Panc1 (cell line): ENCODE results near the gene AANAT. TPM values are rescaled to one million over a fixed set of nuclear protein-coding genes. Genes with fewer than 3 reads are reported as not detected.

Experiments used
- ATAC-seq: fragments of 200-7000 bp; cut with Tn5 transposase; 2 replicates; pipeline ENCODE4 v1.9.1; 2020; ENCODE audit warnings: mild to moderate bottlenecking, moderate library complexity
- BruUV-seq: library from RNA; stranded (reverse); fragments of 400-500 nt; replicated peaks from 2 replicates; lab custom pipeline; 2021; lab: Mats Ljungman, UMichigan
- CTCF ChIA-PET: fragments of 300-600 bp; sonication (Branson Sonifier 250); formaldehyde crosslinking; loops from one replicate; lab custom pipeline; 2022; ENCODE audit warnings: antibody characterized with exemption; lab: Charles Lee
- POLR2A ChIA-PET: fragments of 300-600 bp; sonication (Branson Sonifier 250); formaldehyde crosslinking; loops from one replicate; lab custom pipeline; 2022; ENCODE audit warnings: antibody characterized with exemption; lab: Charles Lee
- DNase-seq: peaks from one replicate; pipeline ENCODE4 v3.0.0-alpha.2; 2010; ENCODE audit warnings: low read depth, low spot score
- H3K27ac ChIP-seq: 2 replicates; pipeline ENCODE4 v1.5.1; 2011; ENCODE audit warnings: mild to moderate bottlenecking, low read length, inconsistent platforms
- H3K27me3 ChIP-seq: fragments of 200-500 bp; sonication (Bioruptor generic); 2 replicates; pipeline ENCODE4 v1.6.0; 2014; ENCODE audit warnings: low read length, inconsistent platforms; ENCODE audit not compliant: control insufficient read depth, insufficient read depth
- H3K36me3 ChIP-seq: fragments of 200-500 bp; sonication (Bioruptor generic); 2 replicates; pipeline ENCODE4 v1.5.1; 2014; ENCODE audit warnings: inconsistent platforms, mild to moderate bottlenecking, low read length, moderate library complexity; ENCODE audit not compliant: control insufficient read depth, insufficient read depth
- H3K4me1 ChIP-seq: 2 replicates; pipeline ENCODE4 v1.5.1; 2011; ENCODE audit warnings: inconsistent platforms, mild to moderate bottlenecking, low read length, moderate library complexity; ENCODE audit not compliant: control insufficient read depth, insufficient read depth
- H3K4me3 ChIP-seq, 2 experiments: 2 replicates each; pipeline ENCODE4 v1.5.1; 2011 to 2012; ENCODE audit warnings: low read depth in 2 of 2, low read length in 2 of 2, mild to moderate bottlenecking in 2 of 2, inconsistent platforms in 1 of 2, moderate library complexity in 1 of 2
- H3K9me3 ChIP-seq: fragments of 200-500 bp; sonication (Bioruptor generic); 2 replicates; pipeline ENCODE4 v1.5.1; 2014; ENCODE audit warnings: low read depth, mild to moderate bottlenecking, inconsistent platforms, low read length, moderate library complexity; ENCODE audit not compliant: control insufficient read depth, insufficient read depth
- CTCF ChIP-seq: fragments of 450-650 bp; IDR thresholded peaks from 2 replicates; pipeline ENCODE4 v1.5.1; 2017; ENCODE audit warnings: mild to moderate bottlenecking
- POLR2AphosphoS5 ChIP-seq: IDR thresholded peaks from 2 replicates; pipeline ENCODE4 v1.6.1; 2012; ENCODE audit warnings: mild to moderate bottlenecking, low read depth, low read length, moderate library complexity
- REST ChIP-seq, 2 experiments: IDR thresholded peaks; 2 replicates each; pipeline ENCODE4 v1.6.1; 2011 to 2012; ENCODE audit warnings: low read depth in 2 of 2, control low read depth in 1 of 2, low read length in 1 of 2, mild to moderate bottlenecking in 1 of 2, moderate library complexity in 1 of 2; ENCODE audit not compliant: insufficient read depth in 1 of 2
- SIN3A ChIP-seq: IDR thresholded peaks from 2 replicates; pipeline ENCODE4 v1.6.1; 2012; ENCODE audit warnings: low read depth, mild to moderate bottlenecking, low read length, moderate library complexity, borderline replicate concordance; ENCODE audit not compliant: insufficient read depth
- TCF7L2 ChIP-seq: IDR thresholded peaks from 2 replicates; pipeline ENCODE4 v1.6.1; 2011; ENCODE audit warnings: mild to moderate bottlenecking, low read depth, low read length, inconsistent platforms
- in situ Hi-C: cut with HindIII; loops from 2 replicates; pipeline ENCODE4 v1.10.0; 2016; ENCODE audit warnings: low sequenced_read_pairs, low pct_unique_long_range_greater_than_20kb
- intact Hi-C: fragments of 100-400 bp; cut with micrococcal nuclease; formaldehyde crosslinking; loops from one replicate; pipeline ENCODE4 v1.10.0; 2022; ENCODE audit not compliant: unreplicated experiment
- total RNA-seq: library from RNA; stranded (reverse); gene quantifications from one replicate; pipeline ENCODE4 v1.2.1, GENCODE V29; 2021; ENCODE audit not compliant: unreplicated experiment

Gene AANAT
- total RNA-seq, 1 experiment from 2014 or later: not detected

DNA sequence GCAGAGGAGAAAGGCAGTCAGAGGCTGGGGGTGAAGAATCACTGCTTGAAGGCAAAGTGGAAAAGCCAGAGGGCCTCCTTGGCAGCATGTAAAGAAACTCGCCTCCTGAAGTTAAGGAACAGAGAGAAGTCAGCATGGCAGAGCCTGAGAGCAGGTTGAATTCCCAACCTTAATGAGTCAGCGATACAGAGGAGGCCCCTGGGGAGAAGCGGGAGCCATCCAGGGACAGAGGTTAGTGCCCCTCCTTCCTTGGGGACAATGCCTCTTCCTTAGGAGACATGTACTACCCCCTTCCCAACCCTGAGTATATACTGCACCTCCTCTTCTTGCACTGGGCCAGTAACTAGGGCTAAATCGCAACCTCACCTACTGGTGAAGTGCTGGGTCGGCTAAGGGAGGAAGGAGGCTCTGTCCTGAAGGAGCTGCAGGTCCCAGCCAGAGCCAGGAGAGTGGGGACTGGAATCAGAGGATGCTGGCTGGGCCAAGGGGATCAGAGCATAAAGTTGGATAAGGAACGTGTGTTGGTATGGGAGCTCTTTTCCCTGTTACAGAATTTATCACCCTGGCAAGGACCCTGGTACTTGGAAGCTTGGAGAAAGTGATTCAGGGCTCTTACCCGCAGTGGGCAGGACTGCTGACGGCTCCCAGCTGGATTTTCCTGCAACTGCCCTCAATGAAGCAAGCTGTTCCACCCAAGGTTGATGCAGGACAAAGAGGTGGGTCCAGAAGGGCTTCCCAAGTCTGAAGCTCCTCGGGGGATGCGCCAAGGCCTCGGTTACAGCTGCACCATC is 5.4 kb upstream of the AANAT start:
- Histone ChIP-seq H3K9me3 (no peaks in the 10 kb centered on the region), H3K36me3 (no peaks in the 10 kb centered on the region), H3K4me1 (peaks cover 5% of the 10 kb centered on the region; the same call in 1 of the 2 replicates), H3K4me3 (no peak overlapping the region), H3K27ac (no peak overlapping the region), H3K27me3 (no peaks in the 10 kb centered on the region)
- ChIA-PET CTCF (no interaction called here), POLR2A (interaction anchor here (0.5 kb wide), 1 partner anchor 17 kb away, joined by 4 read pairs; no protein-coding TSS in a partner anchor)
- in situ Hi-C loops: no loop called here
- DNase-seq (no peak), ATAC-seq (peak; percentile 2; the same call in 1 of the 2 replicates)
- no TSS peak for BruUV-seq
- intact Hi-C loops: loop anchor here (1.0 kb wide), 1 partner anchor 44 kb away; no protein-coding TSS in a partner anchor
- no peak for TF ChIP-seq CTCF

- BruUV-seq: no TSS peak
- ChIA-PET POLR2A (interaction anchor here (0.5 kb wide), 1 partner anchor 18 kb away, joined by 4 read pairs; no protein-coding TSS in a partner anchor), CTCF (interaction anchor here (0.6 kb wide), 1 partner anchor 153 kb away, joined by 5 read pairs; no protein-coding TSS in a partner anchor)
- TF ChIP-seq TCF7L2 (no peak), POLR2AphosphoS5 (no peak), CTCF (no peak), REST (IDR thresholded peaks at IDR 0.05; ENCODE audit: insufficient read depth in 1 of 2, low read depth in 2 of 2, low read length in 1 of 2) (no peak), SIN3A (no peak)
- no peaks in the 10 kb centered on the region for H3K27me3 ChIP-seq
- H3K4me3 ChIP-seq: no peak overlapping the region
- H3K27ac ChIP-seq: no peak overlapping the region
- intact Hi-C loops (no loop called here), in situ Hi-C loops (no loop called here)
- H3K36me3 ChIP-seq: no peaks in the 10 kb centered on the region
- no peak for ATAC-seq
- peaks cover 5% of the 10 kb centered on the region; the same call in 1 of the 2 replicates for H3K4me1 ChIP-seq
- no peak for DNase-seq
- H3K9me3 ChIP-seq: no peaks in the 10 kb centered on the region
These were observed 4.7 kb upstream of the AANAT start for GRCh38 chr17:76462556-76463290.
